ENCODE results near the gene TAMALIN.
A peak's percentile ranks its signal among the peaks of the same experiment; 100 is the strongest.

The TAMALIN gene

GRCh38 chr12:52035926-52036325 lies 29.2 kb downstream of the TAMALIN start:
- no peak for DNase-seq (ENCODE audit: low read depth in 1 of 2, low spot score in 1 of 2)

- DNase-seq (ENCODE audit: low read depth in 1 of 2, low spot score in 1 of 2), result peak; percentile 50 to 65
Measured at GRCh38 chr12:52036587-52037171, 29.9 kb downstream of the TAMALIN start.

- DNase-seq (ENCODE audit: low read depth in 1 of 2, low spot score in 1 of 2), result no peak
Measured at GRCh38 chr12:52037248-52037861, 30.6 kb downstream of the TAMALIN start.

DNA sequence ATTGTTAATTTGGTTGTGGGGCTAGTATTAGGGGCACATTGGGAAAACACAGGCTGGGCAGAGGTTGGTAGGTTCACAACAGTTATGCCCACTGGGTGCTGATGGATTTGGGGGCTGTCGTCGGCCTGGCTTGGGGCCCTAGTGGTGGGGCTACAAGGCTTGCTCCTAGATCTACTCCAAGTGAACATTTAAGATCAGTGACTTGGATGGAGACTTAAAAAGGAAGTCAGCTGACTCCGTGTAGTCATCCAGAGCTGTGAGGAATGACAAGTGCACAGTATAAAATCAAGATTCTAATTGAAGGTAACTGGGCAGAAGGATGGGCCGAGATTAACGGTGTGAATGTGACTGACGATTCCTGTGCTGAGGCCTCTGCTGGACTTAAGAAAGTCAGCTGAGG lies 31.7 kb downstream of the TAMALIN start:
- DNase-seq (ENCODE audit: low read depth in 1 of 2, low spot score in 1 of 2), result no peak

- no peak for DNase-seq (ENCODE audit: low read depth in 1 of 2, low spot score in 1 of 2)
Measured at GRCh38 chr12:52041035-52041434, 34.3 kb downstream of the TAMALIN start.

- DNase-seq (ENCODE audit: low read depth in 1 of 2, low spot score in 1 of 2), result no peak
Measured at GRCh38 chr12:52041695-52042123, 35.0 kb downstream of the TAMALIN start.

DNA sequence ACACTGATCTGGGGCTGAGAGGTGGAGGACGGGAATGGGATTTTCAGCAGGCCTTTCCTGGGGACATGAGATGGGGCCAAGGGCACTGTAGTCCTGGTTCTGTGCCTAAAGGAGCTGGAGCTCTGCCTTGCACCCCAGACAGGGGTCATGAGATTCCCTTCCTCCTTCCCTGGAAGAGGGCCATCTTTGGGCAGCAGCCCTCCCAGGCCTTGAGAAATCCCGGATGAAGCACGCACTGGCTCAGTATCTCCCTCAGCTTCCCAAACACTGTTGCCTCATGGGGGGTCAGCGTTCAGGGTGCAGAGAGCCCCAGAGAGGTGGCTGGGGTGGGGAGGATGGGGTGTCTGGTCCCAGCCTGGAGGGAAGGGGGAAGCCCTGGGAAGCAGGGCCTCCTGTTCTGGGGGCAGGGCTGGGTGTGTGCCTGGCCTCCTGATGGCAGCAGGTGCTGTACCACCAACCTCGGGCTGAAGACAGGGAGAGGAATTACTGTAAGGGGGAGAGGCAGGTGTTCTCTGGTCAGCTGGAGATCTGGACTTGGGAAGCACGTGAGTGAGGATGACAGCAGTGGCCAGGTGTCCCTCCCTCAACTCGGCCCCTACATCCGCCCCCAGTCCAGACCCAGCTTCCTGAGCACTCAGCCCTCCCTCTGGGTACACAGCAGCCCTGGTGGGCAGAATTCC lies 36.1 kb downstream of the TAMALIN start:
- no peak for DNase-seq (ENCODE audit: low read depth in 1 of 2, low spot score in 1 of 2)

DNA sequence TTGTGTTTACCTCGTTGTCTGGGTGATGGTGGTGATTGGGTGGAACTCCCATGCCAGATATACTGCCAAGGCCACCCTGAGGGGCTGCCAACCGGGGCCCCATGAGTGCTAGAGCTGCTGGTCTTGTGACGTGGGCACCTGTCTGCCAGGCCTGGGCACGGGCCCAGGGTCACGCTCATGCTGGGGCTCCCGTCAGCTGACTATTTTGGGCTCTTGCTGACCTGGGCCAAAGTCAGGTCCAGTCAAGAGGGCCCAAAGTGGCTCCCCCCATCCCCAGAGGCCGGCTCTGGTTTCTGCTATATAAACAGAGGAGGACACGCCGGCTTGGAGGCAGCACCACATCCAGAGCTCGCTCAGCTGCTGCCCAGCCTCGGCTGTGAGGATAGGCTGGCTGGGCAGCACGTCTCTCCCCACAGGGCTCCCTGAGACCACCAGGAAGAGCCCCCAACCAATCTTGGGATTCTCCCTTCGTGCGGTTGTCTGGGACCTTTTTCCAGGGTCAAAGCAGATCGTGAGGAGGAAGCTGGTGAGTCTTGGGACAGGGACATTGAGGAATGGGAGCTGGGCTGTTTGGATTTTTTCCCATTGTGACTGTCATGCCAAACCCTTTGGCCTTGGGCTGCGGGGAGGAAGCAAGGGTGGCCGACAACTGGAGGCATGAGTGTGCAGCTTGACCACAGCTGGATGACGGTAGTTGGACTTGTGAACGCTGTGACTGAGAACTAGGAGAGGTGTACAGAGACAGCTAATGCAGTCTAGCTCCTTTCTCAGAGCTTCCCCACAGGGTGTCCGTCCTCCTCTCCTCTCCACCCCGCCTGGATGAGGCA lies 36.9 kb downstream of the TAMALIN start:
- no peak for DNase-seq (ENCODE audit: low read depth in 1 of 2, low spot score in 1 of 2)

- DNase-seq (ENCODE audit: low read depth in 1 of 2, low spot score in 1 of 2), result no peak
Measured at GRCh38 chr12:52044292-52044983, 37.7 kb downstream of the TAMALIN start.

- DNase-seq (ENCODE audit: low read depth in 1 of 2, low spot score in 1 of 2), result no peak
Measured at GRCh38 chr12:52045794-52046199, 39.1 kb downstream of the TAMALIN start.

- DNase-seq (ENCODE audit: low read depth in 1 of 2, low spot score in 1 of 2), result no peak
Measured at GRCh38 chr12:52046859-52047258, 40.1 kb downstream of the TAMALIN start.

GRCh38 chr12:52049286-52049685 lies 42.5 kb downstream of the TAMALIN start:
- no peak for DNase-seq (ENCODE audit: low read depth in 1 of 2, low spot score in 1 of 2)

- DNase-seq (ENCODE audit: low read depth in 1 of 2, low spot score in 1 of 2), result no peak
Measured at GRCh38 chr12:52049688-52050087, 42.9 kb downstream of the TAMALIN start.

DNA sequence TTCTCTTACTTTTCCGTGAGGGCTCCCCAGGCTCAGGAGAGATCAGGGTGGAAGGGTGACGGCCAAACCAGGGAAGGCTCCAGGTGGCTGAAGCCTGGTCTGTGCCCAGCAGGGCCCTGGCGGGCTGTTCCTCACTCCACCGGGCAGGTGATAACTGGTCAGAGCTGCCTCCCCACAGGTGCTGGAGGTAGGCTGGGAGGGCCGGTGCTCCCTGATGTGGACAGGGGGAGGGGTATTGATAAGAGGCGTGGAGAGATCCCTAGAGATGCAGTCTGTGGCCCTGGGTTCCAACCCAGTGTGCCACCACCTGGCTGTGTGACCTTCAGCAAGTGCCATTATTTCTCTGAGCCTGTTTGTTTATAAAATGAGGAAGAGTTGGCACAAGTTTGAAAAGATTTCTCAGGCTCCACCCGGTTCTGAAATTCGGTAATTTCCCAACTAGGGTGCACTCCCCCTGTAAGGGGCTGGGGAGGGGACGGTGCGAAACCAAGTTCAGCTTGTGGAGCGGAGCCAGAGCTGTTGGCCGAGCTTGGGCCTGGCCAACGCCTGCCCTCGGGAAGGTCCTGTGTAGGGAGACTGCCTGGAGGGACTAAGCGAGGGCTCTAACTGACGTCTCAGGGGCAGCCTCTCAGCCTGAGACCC lies 43.5 kb downstream of the TAMALIN start:
- DNase-seq (ENCODE audit: low read depth in 1 of 2, low spot score in 1 of 2), result no peak

- DNase-seq (ENCODE audit: low read depth in 1 of 2, low spot score in 1 of 2), result peak; percentile 97 to 98
Measured at GRCh38 chr12:52050758-52051541, 44.2 kb downstream of the TAMALIN start, which contains the start of gene NR4A1. Gene NR4A1, plus strand, starts transcription at chr12:52051442. Its CDS starts 2,887 bp downstream, at chr12:52054329.

GRCh38 chr12:52052468-52053186 lies 45.9 kb downstream of the TAMALIN start:
- no peak for DNase-seq (ENCODE audit: low read depth in 1 of 2, low spot score in 1 of 2)

DNA sequence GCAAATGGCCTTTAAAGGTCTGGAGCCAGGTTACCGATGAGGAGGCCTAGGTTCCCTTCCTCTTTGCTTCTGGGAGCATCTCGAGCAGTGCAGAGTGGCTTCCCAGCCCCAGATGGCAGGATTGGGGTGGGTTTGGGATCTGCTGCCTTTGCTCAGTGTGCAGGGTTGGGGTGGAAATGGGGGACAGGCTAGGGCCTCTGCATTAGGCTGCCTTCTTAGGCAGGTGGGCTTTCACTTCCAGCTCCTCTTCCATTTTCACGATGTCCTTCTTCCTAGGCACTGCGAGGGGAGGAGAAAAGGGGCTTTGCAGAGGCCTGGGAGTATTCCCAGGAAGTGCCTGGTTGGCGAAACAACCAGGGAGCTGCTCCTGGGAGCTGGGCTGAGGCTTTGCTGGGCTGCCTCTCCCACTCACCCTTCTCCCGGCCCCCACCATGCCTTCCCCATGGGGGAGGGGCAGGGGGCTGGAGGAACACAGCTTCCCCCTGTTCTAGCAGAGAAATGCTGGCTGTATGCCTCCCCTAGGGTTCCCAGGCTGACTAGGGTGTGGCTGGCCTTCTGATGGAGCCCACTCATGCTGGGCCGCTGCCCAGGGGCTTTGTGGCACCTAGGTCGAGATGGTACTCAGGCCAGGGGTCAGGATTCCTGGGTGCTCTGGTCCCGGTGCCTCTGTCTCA lies 46.9 kb downstream of the TAMALIN start:
- no peak for DNase-seq (ENCODE audit: low read depth in 1 of 2, low spot score in 1 of 2)

DNA sequence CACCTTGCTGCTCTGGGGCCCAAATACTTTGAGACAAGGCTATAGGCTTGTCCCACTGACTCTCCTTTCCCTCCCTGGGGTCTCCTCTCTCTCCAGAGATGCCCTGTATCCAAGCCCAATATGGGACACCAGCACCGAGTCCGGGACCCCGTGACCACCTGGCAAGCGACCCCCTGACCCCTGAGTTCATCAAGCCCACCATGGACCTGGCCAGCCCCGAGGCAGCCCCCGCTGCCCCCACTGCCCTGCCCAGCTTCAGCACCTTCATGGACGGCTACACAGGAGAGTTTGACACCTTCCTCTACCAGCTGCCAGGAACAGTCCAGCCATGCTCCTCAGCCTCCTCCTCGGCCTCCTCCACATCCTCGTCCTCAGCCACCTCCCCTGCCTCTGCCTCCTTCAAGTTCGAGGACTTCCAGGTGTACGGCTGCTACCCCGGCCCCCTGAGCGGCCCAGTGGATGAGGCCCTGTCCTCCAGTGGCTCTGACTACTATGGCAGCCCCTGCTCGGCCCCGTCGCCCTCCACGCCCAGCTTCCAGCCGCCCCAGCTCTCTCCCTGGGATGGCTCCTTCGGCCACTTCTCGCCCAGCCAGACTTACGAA lies 47.6 kb downstream of the TAMALIN start:
- no peak for DNase-seq (ENCODE audit: low read depth in 1 of 2, low spot score in 1 of 2)
